Eye (tissue), 1 donor: ENCODE data around the gene NALCN.

Experiments
- DNase-seq: peaks from one replicate; pipeline ENCODE4 v3.0.0-alpha.2; 2015

NALCN gene

DNA sequence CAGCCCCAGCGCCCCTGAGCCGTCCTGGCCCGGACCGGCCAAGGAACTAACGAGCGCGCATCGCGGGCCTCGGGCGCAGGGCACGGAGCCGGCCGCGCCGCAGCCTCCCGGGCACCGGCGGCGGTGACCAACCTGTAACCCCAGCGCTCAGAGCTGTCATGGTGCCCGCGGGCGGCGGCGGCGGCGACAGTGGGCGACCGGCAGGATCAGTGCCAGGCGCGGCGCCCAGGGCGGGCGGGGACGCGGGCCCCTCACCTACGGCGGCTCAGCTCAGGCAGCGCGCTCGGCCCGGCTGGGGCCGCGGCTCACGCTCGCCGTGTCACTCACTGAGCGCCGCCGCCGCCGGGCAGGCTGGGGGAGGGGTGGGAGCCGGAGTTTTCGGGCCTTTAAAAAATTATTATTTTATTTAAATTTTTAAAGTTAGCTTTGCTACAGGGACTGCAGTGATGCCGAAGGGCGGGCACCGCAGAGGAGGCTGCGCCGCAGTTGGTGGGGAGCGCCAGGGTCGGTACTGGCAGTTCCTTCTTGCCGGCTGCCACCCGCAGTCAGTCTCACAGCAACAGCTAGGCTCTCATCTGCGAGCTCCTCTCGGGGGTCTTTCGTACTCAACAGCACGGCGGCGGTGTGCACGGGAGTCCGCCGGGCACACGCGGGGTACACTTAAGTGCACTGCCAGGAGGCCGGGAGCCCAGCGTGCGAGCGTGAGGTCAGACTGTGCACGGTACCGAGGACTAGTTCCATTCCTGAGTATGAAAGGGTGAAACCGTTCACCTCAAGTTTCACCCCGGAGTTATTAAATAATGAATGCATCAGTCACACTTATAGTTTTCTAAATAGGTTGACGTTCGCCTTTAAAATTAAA is at the start of gene NALCN:
NALCN (minus strand) TSS at position 328 of the 862 bp plus-strand sequence. CDS start 17,382 bp downstream, outside the sequence.
- peak; percentile 74 for DNase-seq

DNA sequence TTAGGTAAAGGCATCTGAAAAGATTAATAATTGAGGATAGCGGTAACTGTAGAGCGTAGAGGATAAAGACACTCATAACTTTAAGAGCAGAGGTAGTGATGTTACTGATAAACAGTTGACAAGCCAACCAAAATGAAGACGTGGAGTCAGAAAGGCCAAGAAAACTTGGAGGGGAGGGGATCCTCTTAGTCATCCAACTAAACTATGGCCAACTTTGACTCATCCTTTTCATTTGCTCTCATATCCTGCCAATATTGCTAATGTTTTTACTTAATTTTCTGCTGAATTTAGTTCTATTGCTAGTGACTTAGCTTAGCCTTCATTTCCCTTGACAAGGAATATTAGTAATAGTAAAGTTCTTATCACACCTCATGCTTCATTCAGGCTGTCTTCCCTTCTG is 49.6 kb upstream of the NALCN start:
- no peak for DNase-seq

DNA sequence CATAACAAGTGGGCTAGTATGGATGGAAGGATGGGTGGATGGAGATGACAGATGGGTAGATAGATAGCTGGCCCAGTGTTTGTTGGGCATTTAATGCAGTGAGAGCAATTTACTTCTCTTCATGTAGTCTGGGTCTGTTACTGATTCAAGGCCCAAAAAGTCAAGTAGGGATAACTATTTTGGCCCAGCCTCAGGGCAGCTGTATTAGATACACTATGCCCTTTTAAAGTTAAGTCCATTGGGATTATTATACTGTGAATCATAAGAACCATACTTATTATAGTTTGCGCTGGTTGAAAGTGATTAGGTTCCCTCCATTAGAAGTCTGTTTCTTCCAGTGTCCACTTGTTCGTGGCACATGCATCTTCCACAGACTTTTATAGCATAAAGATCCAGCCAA is 40.9 kb upstream of the NALCN start:
- DNase-seq = no peak

DNA sequence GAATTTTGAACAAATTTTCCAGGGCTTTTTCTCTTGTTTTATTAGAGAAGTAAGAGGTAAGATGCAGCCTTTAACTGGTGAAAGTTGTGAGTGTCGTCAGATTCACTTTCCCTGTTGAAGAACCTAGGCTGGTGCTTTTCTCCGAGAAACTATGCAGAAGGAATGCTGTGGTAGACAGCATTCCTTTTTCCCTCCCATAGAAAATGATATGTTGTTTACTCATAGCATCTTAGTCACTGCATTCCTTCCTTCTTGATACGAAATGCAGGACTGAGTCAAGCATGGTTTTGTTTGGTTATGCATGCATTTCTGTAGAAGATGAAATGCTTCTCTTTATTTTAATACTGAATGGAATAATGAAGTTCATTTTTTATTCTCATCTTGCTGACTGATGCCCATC is 39.6 kb upstream of the NALCN start:
- DNase-seq = peak; percentile 15

DNA sequence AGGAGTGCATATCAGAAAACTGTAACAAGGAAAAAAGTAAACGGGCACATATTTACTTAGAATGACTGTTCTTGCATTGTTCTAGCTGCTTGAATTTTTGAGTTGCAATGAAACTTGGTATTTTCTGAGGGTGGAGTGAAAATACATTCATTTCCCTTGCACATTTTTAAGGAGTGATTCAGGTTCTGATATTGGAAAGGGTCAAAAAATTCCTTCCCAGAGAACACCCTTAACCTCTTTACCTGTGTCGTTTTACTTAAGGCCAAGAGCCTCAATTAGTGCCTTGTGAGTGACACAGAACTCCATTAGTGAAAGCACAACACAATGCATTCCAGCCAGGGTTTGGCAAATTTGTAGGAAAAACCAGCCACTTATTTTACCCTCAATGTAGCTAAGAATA is 38.5 kb upstream of the NALCN start:
- DNase-seq = no peak

DNA sequence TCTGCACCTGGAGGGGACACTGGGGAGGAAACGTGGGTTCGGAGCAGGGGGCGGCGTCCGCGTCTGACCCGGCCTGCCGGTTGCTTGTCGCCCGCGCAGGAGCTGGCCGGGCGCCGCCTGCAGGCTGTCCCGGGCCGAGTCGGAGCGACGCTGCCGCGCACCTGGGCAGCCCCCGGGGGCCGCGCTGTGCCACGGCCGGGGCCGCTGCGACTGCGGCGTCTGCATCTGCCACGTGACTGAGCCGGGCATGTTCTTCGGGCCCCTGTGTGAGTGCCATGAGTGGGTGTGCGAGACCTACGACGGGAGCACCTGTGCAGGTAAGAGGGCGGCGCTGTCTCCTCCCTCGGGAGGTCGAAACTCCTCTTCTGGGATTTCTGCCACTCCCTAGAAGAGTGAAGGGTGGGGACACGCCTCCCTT is 37.5 kb upstream of the NALCN start:
- peak; percentile 8 for DNase-seq

DNA sequence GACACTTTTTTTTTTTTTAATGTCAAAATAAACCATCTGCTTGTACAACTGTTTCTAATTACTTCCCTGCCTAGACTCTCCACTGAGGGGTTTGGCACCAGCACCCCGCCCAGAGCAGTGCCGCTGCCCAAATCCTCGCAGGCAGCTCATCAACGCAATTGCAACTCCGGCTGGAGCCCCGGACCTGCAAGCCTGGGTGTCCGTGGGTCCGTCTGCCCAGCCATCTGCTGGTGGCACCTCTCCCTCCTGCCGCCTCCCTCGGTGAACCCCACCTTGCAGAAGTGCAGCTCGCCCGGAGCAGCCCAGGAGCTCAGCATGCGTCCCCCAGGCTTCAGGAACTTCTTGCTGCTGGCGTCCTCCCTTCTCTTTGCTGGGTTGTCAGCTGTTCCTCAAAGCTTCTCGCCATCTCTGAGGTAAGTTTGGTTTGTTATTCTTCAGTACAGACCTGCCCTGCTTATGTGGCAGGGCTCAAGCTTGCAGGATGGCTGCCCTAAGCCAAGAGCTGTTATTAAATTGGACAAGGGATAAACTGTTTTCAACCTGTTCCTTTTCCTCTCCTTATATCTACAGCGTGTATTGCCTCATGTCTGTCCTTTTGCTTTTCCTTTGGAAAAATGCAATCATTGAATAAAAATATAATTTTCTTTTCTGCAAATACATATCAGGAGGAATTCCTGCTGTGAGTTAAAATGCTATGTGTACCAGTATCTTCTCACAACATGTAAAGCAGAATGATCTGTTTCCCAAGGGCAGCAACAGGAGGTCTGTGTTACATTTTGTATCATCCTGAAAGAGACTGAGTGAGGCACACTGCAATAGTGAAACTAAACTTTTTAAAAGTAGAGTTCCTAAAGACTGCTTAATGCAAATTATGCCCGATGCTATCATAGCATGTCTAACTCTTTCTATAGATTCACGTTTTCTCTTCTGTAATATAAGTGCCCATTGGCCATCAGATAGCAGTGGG is 36.5 kb upstream of the NALCN start, which contains the start of gene ITGBL1:
ITGBL1 (plus strand) TSS at position 157 of the 967 bp plus-strand sequence; CDS start at position 316, 159 bp downstream.
- DNase-seq = peak; percentile 17

DNA sequence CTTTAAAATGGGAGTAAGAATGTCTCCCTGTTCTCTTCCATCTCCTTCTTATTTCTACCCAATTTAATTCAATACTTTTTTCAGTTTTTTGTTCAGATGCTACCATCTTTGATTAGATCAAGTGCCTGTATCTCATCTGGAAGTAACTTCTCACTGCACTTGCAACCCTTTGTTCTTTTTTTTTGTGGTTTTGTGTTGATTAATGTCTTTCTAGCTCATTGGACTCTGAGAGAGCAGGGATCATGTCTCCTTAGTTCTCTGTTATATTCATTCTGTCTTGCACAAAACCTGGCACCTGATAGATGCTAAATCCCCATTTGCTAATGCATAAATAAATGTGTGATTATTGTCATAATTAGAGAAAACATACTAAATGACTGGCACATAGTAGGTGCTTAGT is 35.3 kb upstream of the NALCN start:
- DNase-seq = no peak

DNA sequence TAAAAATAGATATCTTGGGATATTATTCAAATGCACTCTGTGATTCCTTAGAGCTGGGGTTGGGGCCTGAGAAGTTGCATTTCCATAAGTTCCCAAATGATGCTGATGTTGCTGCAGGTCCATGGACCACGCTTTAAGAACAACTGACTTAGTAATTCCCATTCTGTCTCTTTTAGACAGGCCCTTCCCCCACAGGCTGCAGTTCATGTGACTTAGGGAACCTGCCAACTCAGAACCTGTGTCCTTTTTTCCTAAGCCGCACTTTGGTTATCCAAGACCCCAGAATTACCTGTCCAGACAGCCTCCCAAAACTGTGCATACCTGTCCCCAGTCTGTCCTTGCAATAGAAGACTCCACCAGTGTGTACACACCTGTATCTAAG is 34.4 kb upstream of the NALCN start:
- DNase-seq = no peak

DNA sequence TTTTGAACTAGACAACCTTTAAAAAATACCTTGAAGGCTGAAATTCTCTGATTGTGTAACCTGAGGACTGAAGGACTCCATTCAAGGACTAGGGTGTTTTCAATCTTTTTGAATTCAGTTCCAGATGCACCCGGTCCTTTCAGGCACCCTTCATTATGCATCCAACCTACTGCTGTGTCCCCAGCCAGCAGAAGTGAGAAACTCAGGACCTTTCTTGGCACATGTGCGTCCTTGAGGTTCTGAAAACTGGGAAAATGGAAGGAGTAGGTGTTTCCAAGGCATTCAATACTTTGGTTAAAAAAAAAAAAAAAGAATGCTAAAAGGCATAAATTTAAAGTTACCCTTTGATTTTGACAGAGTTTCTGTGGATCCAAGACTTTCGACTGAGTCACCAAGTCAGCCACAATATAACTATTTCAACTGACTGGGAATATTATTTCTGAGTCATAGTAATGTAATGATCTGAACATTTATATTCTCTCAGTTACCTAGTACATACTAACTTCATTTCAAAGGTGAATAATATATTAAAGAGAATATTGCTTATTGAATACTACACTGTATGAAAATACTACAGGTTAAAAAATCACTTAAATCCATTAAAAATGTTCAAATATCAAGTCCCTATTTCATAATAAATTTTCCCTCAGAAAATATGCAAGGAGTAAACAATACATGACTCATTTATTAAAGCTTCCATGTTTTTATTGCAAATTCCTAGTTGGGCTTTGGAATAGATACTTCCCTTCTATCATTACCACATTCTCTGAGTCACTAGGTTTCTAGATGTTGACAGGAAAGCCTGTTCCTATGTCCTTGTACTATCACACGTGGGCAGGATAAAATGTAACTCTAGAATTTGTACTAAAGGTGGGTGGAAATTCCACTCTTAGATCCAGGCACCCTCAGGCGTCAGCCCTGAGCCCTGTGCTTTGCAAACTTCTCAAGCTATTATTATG is 33.8 kb upstream of the NALCN start:
- no peak for DNase-seq

DNA sequence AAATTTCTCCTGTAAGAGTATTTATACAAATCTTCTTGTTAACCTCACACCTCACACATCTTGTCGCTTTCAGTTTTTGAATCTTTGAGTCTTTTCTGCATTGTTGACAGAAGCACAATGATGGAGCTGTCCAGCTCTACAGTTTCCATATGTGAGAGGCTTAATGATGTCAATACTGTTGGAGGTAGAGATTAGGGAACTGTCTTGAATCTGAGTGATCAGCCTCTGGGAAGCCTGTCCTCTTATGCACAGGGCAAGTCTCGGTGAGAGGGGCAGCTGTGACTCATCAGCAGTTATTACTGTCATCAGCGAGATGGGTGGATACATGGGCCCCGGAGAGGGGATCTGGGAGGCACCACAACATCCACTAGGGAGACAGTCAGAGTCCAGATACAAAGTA is 31.5 kb upstream of the NALCN start:
- DNase-seq = no peak

DNA sequence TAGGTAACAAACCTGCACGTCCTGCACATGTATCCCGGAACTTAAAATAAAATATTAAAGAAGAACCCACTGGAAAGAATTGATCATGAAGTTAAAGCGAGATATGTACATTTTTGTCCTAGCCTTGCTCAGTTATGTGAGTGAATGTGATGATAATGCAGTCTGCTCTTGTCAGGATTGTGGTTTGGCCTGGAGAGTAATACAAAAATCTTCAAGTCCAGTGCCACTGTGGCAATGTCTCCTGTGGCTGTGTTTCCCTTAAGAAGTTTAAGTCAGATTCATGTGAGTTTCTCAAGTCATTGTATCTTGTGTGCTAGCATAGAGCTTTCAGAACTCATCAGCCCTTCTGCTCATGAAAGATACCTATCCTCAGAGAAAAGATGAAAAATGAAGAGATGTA is 18.2 kb upstream of the NALCN start:
- no peak for DNase-seq

DNA sequence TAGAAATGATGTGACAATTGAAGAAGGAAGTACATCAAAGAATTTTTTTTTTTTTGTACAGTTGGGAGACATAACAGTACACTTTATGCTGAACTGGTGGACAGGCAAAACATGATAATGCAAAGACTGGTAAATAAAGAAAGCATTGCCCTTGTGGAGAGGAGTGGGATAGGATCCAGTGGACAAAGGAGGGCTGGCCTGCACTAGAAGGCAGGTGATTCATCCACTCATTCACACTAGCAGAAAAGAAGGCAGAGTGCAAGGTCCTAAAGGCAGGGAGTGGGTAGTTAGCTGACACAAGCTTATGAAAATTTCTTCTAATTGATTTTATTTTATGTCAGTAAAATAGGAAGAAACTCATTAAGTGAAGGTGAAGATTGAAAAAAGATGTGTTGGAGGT is 17.6 kb upstream of the NALCN start:
- no peak for DNase-seq

DNA sequence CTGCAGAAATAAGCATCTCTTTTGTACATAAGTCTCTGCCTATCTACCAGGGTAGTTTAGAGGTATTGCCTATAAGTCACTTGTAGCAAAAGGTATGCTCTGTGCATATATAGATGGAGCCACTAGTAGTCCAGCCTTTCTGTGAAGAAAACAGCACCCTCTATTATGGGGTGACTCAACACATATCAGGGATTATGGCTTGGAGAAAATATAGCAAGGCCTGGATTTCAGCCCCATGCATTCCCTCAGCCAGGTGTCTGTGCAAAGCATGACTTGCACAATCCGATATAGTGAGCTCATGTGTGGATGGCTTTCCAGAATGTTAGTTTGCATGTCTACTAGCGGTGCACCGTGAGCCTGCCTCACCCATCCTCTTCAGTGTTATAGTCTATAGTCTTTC is 13.4 kb upstream of the NALCN start:
- DNase-seq = no peak

DNA sequence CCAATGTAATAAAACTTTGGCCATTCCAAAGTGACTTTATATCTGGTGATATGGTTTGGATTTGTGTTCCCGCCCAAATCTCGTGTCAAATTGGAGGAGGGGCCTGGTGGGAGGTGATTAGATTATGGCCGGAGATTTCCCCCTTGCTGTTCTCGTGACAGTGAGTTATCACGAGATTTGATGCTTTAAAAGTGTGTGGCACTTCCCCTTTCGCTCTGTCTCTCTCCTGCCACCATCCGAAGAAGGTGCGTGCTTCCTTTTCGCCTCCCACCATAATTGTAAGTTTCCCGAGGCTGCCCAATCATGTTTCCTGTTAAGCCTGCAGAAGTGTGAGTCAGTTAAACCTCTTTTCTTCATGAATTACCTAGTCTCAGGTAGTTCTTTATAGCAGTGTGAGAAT is 9.3 kb upstream of the NALCN start:
- no peak for DNase-seq

DNA sequence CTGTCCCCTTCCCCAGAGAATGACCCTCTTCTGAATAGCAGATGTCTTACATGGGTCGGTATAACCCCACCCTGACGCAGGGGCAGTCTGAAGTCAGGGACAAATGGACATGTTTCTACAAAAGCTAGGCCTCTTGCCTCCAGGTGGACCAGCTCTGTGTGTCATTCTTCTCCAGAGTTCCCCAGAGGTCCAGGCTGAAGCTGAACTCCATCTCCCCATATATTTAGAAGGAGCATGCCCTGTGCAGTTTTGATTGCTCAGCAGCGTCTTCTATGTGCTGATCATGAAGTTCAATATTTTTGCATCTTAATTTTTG is 8.8 kb upstream of the NALCN start:
- DNase-seq = no peak

DNA sequence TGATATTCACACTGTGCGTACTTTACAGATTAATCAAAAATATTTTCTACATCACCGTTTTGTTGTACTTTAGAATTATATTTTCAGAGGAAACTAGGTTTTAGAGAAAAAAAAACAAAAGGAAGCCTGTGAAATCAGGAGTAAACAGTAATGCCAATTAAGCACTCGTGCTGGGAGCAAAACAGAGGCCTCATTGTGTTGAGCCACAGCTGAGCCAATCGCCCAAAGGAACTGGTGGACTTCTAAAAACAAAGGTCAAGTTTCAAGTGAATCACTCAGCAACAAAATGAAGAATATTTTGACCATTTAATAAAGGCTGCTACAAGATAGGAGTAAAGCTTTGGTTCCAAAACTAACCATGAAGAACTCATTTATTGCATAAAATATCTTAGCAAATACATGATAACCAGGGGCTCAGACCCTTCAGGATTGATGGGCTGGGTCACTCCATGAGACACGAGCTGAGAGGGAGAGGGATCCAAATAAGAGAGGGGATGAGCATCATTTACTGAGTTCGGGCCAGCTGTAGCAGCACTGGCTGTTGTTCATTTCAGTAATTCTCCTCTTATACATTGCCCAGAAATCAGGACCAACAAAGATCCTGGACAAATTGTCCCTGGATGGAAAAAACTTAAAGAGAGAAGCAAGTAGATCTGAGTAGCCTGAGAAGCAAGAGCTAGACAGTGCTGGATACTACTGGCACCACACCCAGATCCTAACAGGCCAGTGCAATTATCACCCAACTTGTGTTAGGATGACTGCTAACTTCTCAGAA is 8.3 kb upstream of the NALCN start:
- DNase-seq = peak; percentile 19

DNA sequence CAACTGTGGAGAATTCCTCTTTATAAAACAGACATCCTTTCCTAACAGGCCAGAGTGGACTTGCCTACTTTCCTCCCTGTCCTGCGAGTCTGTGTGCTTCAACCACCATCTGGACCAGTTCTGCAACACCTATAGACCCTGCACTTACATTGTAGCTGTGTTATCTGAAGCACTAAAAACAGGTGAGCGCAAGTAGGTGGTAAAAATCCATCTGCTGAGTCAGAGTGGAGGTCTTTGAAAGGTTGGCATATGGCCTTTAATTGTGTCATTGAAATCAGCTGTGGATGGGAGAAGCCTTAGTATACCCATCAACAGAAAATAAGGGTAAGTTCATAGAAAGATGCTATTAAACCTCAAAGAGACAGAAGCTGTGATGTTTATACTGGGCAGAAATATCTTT is 7.6 kb upstream of the NALCN start:
- no peak for DNase-seq

DNA sequence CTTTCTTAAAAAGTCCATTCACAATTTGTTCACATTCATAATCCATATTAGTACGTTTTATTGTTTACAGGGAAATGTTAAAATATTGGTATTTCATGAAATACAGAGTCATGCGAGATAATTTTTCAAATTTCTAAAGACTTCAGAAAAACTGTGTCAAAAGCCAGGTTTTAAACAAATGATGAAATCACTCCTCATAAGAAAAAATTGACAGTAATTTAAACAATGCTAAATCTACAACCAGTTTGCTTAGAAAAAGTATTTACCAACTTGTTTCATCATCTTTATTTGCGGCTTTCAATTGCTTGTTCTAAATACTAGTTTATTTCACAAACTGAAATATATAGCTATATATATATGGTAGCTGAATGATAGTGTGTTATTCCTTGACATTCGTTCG is 1.2 kb upstream of the NALCN start:
- DNase-seq = no peak

DNA sequence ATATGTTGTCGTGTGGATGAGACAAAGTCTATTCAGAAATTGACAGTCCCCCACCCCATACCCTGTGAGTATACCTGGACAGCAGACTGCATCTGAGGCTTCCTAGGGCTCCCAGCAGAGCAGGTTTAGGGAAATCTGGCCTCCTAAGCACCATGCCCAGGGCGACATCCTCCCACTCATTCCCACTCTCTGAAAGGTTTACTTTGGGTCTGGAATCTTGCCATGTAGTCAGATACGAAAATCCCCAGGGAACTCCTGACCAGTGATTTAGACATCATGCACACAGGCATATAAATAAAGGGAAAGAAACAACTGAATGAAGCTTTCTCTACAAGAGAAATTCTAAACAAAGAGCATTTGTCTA is 717 bp upstream of the NALCN start:
- peak; percentile 60 for DNase-seq

DNA sequence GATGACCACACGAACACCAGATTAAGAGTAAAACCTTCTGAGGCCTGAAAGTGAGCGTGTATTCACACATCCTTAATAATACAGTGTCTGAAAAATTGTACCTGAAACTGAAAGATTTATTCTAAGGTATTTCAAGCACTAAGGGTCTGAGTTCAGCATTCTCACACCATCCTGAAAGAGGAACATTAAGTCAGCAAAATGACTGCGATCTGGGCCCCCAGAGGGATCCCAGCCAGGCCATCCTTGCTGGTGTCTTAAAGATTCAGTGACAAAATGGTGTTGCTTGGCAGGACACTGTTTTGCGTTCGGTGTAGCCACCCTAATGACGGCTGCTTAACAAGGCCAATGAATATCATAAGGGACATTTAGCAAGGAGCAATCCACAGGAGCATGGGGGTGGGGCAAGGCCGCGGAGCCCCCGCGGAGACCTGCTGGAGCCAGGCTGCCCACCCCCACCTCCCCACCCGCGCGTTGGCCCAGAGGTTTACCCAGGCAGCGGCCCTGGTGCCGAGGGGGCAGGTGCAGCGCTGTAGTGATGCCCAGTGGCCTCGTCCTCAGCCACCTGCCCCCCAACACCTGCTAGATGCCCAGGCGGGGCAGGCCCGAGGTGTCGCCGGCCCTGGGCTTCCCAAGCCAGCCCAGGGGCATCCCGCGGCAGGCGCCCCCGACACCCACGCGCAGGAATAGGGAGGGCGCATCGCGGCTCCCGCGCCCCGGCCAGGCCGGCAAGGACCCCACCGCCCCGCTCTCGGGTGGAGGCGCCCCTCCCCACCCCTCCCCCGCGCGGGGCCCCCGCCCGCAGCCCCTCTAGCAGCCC is 742 bp downstream of the NALCN start:
- DNase-seq = peak; percentile 29
